B cell (primary cell): ENCODE results near the gene ST6GAL1.

Experiments
- EZH2 ChIP-seq: IDR thresholded peaks from 2 replicates; pipeline ENCODE4 v1.6.1; 2012; ENCODE audit warnings: borderline replicate concordance, low read depth, mild to moderate bottlenecking, moderate library complexity, low read length; ENCODE audit not compliant: insufficient read depth, poor library complexity, severe bottlenecking
- TF ChIP-seq, protein P1 (sequence below): fragments of 200-600 bp; IDR thresholded peaks from one replicate; pipeline ENCODE4 v1.8.0; 2022; ENCODE audit warnings: antibody characterized with exemption, mild to moderate bottlenecking

DNA sequence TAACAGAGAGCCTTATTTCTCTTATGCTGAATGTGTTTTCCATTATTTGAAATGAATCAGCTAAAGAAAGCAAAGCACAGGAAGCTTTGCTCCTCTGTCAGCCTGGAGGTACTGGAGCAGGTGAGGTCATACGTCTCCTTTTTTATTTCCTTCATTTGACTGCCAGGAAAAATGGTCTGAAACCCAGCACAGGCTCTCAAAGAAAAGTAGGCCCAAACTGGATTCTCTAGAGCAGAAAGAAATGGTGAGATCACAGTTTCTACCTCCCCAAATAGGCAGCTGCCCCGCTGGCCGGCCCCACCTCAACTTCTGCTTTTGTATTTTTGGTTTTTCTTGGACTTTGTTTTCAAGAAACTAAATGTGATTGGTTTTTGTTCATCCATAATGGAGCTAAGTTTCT lies 113.9 kb downstream of the ST6GAL1 start:
- no peak for TF ChIP-seq EZH2
- TF ChIP-seq, protein P1, sequence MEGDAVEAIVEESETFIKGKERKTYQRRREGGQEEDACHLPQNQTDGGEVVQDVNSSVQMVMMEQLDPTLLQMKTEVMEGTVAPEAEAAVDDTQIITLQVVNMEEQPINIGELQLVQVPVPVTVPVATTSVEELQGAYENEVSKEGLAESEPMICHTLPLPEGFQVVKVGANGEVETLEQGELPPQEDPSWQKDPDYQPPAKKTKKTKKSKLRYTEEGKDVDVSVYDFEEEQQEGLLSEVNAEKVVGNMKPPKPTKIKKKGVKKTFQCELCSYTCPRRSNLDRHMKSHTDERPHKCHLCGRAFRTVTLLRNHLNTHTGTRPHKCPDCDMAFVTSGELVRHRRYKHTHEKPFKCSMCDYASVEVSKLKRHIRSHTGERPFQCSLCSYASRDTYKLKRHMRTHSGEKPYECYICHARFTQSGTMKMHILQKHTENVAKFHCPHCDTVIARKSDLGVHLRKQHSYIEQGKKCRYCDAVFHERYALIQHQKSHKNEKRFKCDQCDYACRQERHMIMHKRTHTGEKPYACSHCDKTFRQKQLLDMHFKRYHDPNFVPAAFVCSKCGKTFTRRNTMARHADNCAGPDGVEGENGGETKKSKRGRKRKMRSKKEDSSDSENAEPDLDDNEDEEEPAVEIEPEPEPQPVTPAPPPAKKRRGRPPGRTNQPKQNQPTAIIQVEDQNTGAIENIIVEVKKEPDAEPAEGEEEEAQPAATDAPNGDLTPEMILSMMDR: no peak
